IMR-90 (cell line): ENCODE data around the gene TGFB1. TPM values are rescaled to one million over a fixed set of nuclear protein-coding genes. Genes with fewer than 3 reads are reported as not detected.
"Not testable (repeated sequence)": the region's sequence is repeated elsewhere in the genome, so short reads cannot be mapped to it uniquely, and the experiment has no call there.

Source experiments
- ATAC-seq: fragments of 200-7000 bp; cut with Tn5 transposase; 2 replicates; pipeline ENCODE4 v1.9.1; 2020; ENCODE audit warnings: low read depth, mild to moderate bottlenecking, moderate library complexity
- BruUV-seq: library from RNA; stranded (reverse); fragments of 400-500 nt; replicated peaks from 2 replicates; lab custom pipeline; 2021; lab: Mats Ljungman, UMichigan
- CTCF ChIA-PET: fragments of 300-600 bp; formaldehyde crosslinking; extraction: SDS; loops from one replicate; lab custom pipeline; 2021; ENCODE audit warnings: antibody characterized with exemption; lab: Yijun Ruan, JAX
- POLR2A ChIA-PET: fragments of 300-600 bp; sonication (Branson Sonifier 250); formaldehyde crosslinking; loops from one replicate; lab custom pipeline; 2022; ENCODE audit warnings: antibody characterized with exemption; ENCODE audit not compliant: unreplicated experiment; lab: Charles Lee
- DNase-seq: peaks from one replicate; pipeline ENCODE4 v3.0.0; 2013
- H2AFZ ChIP-seq: replicated peaks from 2 replicates; pipeline ENCODE3; 2013; ENCODE audit warnings: low read length, mild to moderate bottlenecking; ENCODE audit not compliant: poor library complexity
- H2AK5ac ChIP-seq: 2 replicates; pipeline ENCODE4 v1.6.1; 2013; ENCODE audit warnings: low read depth, low read length, inconsistent platforms
- H2AK9ac ChIP-seq: replicated peaks from 2 replicates; pipeline ENCODE3; 2013; ENCODE audit warnings: mild to moderate bottlenecking, low read depth, low read length, moderate library complexity; ENCODE audit not compliant: poor library complexity
- H2BK120ac ChIP-seq: 2 replicates; pipeline ENCODE4 v1.6.1; 2013; ENCODE audit warnings: low read depth, low read length, inconsistent platforms
- H2BK15ac ChIP-seq: 3 replicates; pipeline ENCODE4 v1.6.1; 2013; ENCODE audit warnings: low read depth, low read length, inconsistent platforms
- H2BK20ac ChIP-seq: 2 replicates; pipeline ENCODE4 v1.6.1; 2013; ENCODE audit warnings: low read depth, mild to moderate bottlenecking, inconsistent platforms, low read length, moderate library complexity
- H2BK5ac ChIP-seq: 2 replicates; pipeline ENCODE4 v1.6.1; 2013; ENCODE audit warnings: mild to moderate bottlenecking, low read depth, low read length, inconsistent platforms; ENCODE audit not compliant: poor library complexity, severe bottlenecking
- H3K14ac ChIP-seq: replicated peaks from 2 replicates; pipeline ENCODE4 v1.6.1; 2013; ENCODE audit warnings: low read depth, low read length, inconsistent platforms
- H3K18ac ChIP-seq: 2 replicates; pipeline ENCODE4 v1.6.1; 2013; ENCODE audit warnings: low read depth, low read length, control low read depth
- H3K23ac ChIP-seq: 2 replicates; pipeline ENCODE4 v1.6.1; 2013; ENCODE audit warnings: low read depth, low read length, inconsistent platforms
- H3K27ac ChIP-seq: 2 replicates; pipeline ENCODE4 v1.5.1; 2013; ENCODE audit warnings: mild to moderate bottlenecking, control low read depth, low read length; ENCODE audit not compliant: insufficient read depth
- H3K27me3 ChIP-seq: 2 replicates; pipeline ENCODE4 v1.6.1; 2013; ENCODE audit warnings: low read length; ENCODE audit not compliant: control insufficient read depth, insufficient read depth
- H3K36me3 ChIP-seq: 2 replicates; pipeline ENCODE4 v1.6.1; 2013; ENCODE audit warnings: low read length, mixed read lengths; ENCODE audit not compliant: control insufficient read depth, insufficient read depth
- H3K4ac ChIP-seq: 2 replicates; pipeline ENCODE4 v1.6.1; 2013; ENCODE audit warnings: low read depth, low read length, inconsistent platforms
- H3K4me1 ChIP-seq: 2 replicates; pipeline ENCODE4 v1.6.1; 2013; ENCODE audit warnings: low read length, mixed read lengths; ENCODE audit not compliant: control insufficient read depth, insufficient read depth
- H3K4me2 ChIP-seq: 2 replicates; pipeline ENCODE4 v1.6.1; 2013; ENCODE audit warnings: low read depth, mild to moderate bottlenecking, control low read depth, low read length, moderate library complexity
- H3K4me3 ChIP-seq: 2 replicates; pipeline ENCODE4 v1.5.1; 2013; ENCODE audit warnings: low read depth, mild to moderate bottlenecking, control low read depth, low read length, moderate library complexity; ENCODE audit not compliant: insufficient read depth
- H3K56ac ChIP-seq: 2 replicates; pipeline ENCODE4 v1.6.1; 2013; ENCODE audit warnings: low read length, inconsistent platforms; ENCODE audit not compliant: insufficient read depth; ENCODE audit errors: extremely low read depth
- H3K79me1 ChIP-seq, 2 experiments: 2 replicates each; pipeline ENCODE4 v1.6.1; 2013; ENCODE audit warnings: low read length in 2 of 2, inconsistent platforms in 1 of 2, low read depth in 1 of 2
- H3K9ac ChIP-seq: 2 replicates; pipeline ENCODE4 v1.6.1; 2013; ENCODE audit warnings: low read depth, low read length, control low read depth
- H3K9me1 ChIP-seq: 2 replicates; pipeline ENCODE4 v1.6.1; 2013; ENCODE audit warnings: low read length, inconsistent platforms; ENCODE audit not compliant: insufficient read depth
- H3K9me3 ChIP-seq: 2 replicates; pipeline ENCODE4 v1.6.1; 2013; ENCODE audit warnings: low read length; ENCODE audit not compliant: control insufficient read depth, insufficient read depth
- H4K20me1 ChIP-seq: 2 replicates; pipeline ENCODE4 v1.6.1; 2013; ENCODE audit warnings: low read length, inconsistent platforms; ENCODE audit not compliant: insufficient read depth
- H4K5ac ChIP-seq: 2 replicates; pipeline ENCODE4 v1.6.1; 2013; ENCODE audit warnings: mild to moderate bottlenecking, low read depth, low read length, control low read depth
- H4K8ac ChIP-seq, 2 experiments: 2 replicates each; pipeline ENCODE4 v1.6.1; 2013; ENCODE audit warnings: low read depth in 2 of 2, low read length in 2 of 2, control low read depth in 1 of 2, inconsistent platforms in 1 of 2
- H4K91ac ChIP-seq: 2 replicates; pipeline ENCODE4 v1.6.1; 2013; ENCODE audit warnings: low read depth, low read length, inconsistent platforms; ENCODE audit not compliant: insufficient read depth
- CEBPB ChIP-seq: IDR thresholded peaks from 2 replicates; pipeline ENCODE4 v1.6.1; 2012; ENCODE audit warnings: low read depth, low read length, improper control_type of control experiment
- CHD1 ChIP-seq: IDR thresholded peaks from 2 replicates; pipeline ENCODE4 v1.6.1; 2012; ENCODE audit warnings: low read depth, low read length, improper control_type of control experiment
- MXI1 ChIP-seq: IDR thresholded peaks from 2 replicates; pipeline ENCODE4 v1.6.1; 2012; ENCODE audit warnings: low read depth, mild to moderate bottlenecking, low read length, moderate library complexity, borderline replicate concordance
- WGBS, 2 experiments: methylation state at CpG; one replicate each; pipeline versions ENCODE4 v1.1.5 to v1.1.7; 2013; ENCODE audit warnings: missing lambda C conversion rate in 2 of 2; ENCODE audit not compliant: insufficient read length in 1 of 2; ENCODE audit errors: extremely low coverage in 2 of 2; 5-methylcytosine and 5-hydroxymethylcytosine counted together
- dilution Hi-C: fragments of 300-500 bp; cut with HindIII; formaldehyde crosslinking; loops from one replicate; pipeline ENCODE4 v1.14.3; 2018; ENCODE audit warnings: low sequenced_read_pairs; ENCODE audit not compliant: unreplicated experiment
- in situ Hi-C: fragments of 300-500 bp; cut with MboI; formaldehyde crosslinking; loops from 3 replicates; pipeline ENCODE4 v1.14.3; 2019; ENCODE audit warnings: low sequenced_read_pairs, inconsistent platforms, mixed read lengths
- intact Hi-C: fragments of 100-400 bp; cut with micrococcal nuclease; formaldehyde crosslinking; loops from 2 replicates; pipeline ENCODE4 v1.10.0; 2022
- polyA plus RNA-seq, 3 experiments: library from polyadenylated mRNA; depleted of rRNA; stranded (reverse); fragments of >200 nt; gene quantifications; 2 replicates each; pipeline ENCODE4 v1.2.3, GENCODE V29; 2012; ENCODE audit warnings: low replicate concordance in 1 of 3
- total RNA-seq: library from RNA; depleted of rRNA; stranded (reverse); fragments of >200 nt; gene quantifications from 2 replicates; pipeline ENCODE4 v1.2.3, GENCODE V29; 2012

The TGFB1 gene
- total and polyA plus RNA-seq, 2 of the 4 experiments (the other 2 are of a cell fraction) = 3.2 to 26.7 TPM

DNA sequence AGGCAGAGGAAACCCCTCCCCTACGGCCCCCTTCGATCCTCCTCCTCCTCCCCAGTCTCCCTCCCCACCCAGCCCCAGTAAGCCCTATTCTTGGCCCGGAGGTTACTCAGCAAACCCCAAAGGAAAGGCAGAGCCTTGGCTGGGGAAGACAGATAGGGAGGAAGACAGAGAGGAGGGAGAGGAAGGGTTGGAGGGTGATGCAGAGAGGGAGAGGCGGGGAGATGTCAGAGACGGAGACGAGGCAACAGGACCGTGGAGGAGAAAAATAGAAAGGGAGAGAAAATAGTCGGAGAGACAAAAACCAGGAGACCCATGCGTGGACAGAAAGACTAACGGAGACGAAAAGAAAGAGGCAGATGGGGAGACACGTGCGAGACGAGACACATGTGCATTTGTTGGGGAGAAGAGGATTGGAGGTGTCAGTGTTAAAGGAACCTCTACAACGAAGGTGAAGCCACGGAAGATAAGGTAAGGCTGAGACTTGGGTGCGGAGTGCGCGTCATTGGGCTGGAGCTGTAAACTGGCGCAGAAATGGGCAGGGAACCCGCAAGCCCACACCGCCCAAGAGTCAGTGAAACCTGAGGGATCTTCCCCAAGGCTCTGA is 2.9 kb downstream of the TGFB1 start:
- Histone ChIP-seq H2BK5ac (no peak overlapping the region), H2BK120ac (no peak overlapping the region), H3K36me3 (peaks cover 7% of the 10 kb centered on the region), H3K4ac (peak overlapping the region; percentile 5), H3K9me3 (no peaks in the 10 kb centered on the region), H3K56ac (no peak overlapping the region), H2AK9ac (peak overlapping the region; percentile 98), H2AK5ac (peak overlapping the region; percentile 33), H3K14ac (peak overlapping the region; percentile 28), H2AFZ (peak overlapping the region; percentile 91), H2BK20ac (no peak overlapping the region), H3K23ac (peak overlapping the region; percentile 20), H3K9ac (peak overlapping the region; percentile 84), H3K4me3 (peak overlapping the region; percentile 76), H3K18ac (no peak overlapping the region), H4K8ac (peak overlapping the region in 1 of 2 experiments; percentile 28; a peak in 1 of 4 replicates), H3K4me2 (peak overlapping the region; percentile 98), H3K9me1 (no peaks in the 10 kb centered on the region), H2BK15ac (no peak overlapping the region), H4K20me1 (peaks cover 61% of the 10 kb centered on the region), H3K27ac (peak overlapping the region; percentile 10; the same call in 1 of the 2 replicates), H4K5ac (no peak overlapping the region), H3K4me1 (no peaks in the 10 kb centered on the region), H4K91ac (peak overlapping the region; percentile 31; the same call in 1 of the 2 replicates), H3K79me1 (peaks cover 19 to 67% of the 10 kb centered on the region in 2 experiments; a peak in 3 of 4 replicates), H3K27me3 (no peaks in the 10 kb centered on the region)
- TF ChIP-seq MXI1 = peak; percentile 94
- peak; percentile 88; the same call in 1 of the 2 replicates for TF ChIP-seq CHD1
- no peak for TF ChIP-seq CEBPB
- BruUV-seq = no TSS peak
- ChIA-PET POLR2A (interaction anchor here (0.6 kb wide), 1 partner anchor 313 kb away, joined by 7 read pairs; no protein-coding TSS in a partner anchor), CTCF (no interaction called here)
- dilution Hi-C loops = no loop called here
- ATAC-seq = no peak
- WGBS, 2 experiments = 10% methylated on average over 17 of the region's 22 CpGs; no CpG with 5 or more reads in 1 of the 2 experiments
- in situ Hi-C loops = no loop called here
- peak; percentile 21 for DNase-seq
- intact Hi-C loops = loop anchor here (5.0 kb wide), 2 partner anchors 46 to 89 kb away; partner anchors contain the start of genes BCKDHA, EXOSC5 and HNRNPUL1

DNA sequence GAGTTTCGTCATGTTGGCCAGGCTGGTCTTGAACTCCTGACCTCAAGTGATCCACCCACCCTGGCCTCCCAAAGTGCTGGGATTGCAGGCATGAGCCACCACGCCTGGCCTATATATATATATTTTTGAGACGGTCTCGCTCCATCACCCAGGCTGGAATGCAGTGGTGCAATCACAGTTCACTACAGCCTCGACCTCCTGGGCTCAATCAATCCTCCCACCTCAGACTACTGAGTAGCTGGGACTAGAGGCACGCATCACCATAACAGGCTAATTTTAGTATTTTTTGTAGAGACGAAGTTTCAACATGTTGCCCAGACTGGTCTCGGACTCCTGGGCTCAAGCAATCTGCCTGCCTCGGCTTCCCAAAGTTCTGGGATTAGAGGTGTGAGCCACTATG is 6.8 kb downstream of the TGFB1 start:
- H2BK5ac ChIP-seq, in situ Hi-C loops, H3K4me1 ChIP-seq, H3K27me3 ChIP-seq, CTCF ChIA-PET, H3K27ac ChIP-seq, H2BK20ac ChIP-seq, H2BK120ac ChIP-seq, H3K14ac ChIP-seq, H3K56ac ChIP-seq, H3K23ac ChIP-seq, H3K9me1 ChIP-seq, H3K4me2 ChIP-seq, H2AFZ ChIP-seq, H2BK15ac ChIP-seq, H3K4ac ChIP-seq, DNase-seq, H2AK5ac ChIP-seq, ATAC-seq, H3K9ac ChIP-seq, H4K8ac ChIP-seq, H2AK9ac ChIP-seq, H3K9me3 ChIP-seq, H4K91ac ChIP-seq, intact Hi-C loops, H3K4me3 ChIP-seq, BruUV-seq, H3K18ac ChIP-seq, H4K5ac ChIP-seq, dilution Hi-C loops: not testable (repeated sequence)
- peaks cover 31 to 72% of the 10 kb centered on the region in 2 experiments for H3K79me1 ChIP-seq
- peaks cover 58% of the 10 kb centered on the region for H4K20me1 ChIP-seq
- peaks cover 30% of the 10 kb centered on the region for H3K36me3 ChIP-seq
- whole genome bisulfite sequencing, 2 experiments = no CpG with 5 or more reads among the region's 9 CpGs
- POLR2A ChIA-PET = interaction anchor here (0.6 kb wide), 1 partner anchor 513 kb away, joined by 7 read pairs; no protein-coding TSS in a partner anchor
